T-helper 17 cell (primary cell): Measurements from ENCODE around the gene OR2T8. TPM values are rescaled to one million over a fixed set of nuclear protein-coding genes. Genes with fewer than 3 reads are reported as not detected.

Experiments used
- total RNA-seq, 4 donors: library from RNA in 2 of 4; stranded (reverse) in 2 of 4; gene quantifications; one replicate each; pipeline ENCODE4 v1.2.3 and lab custom pipeline; 2022 to 2026

OR2T8 gene
- total RNA-seq, 2 donors from 2014 or later = 0.30 TPM; not detected in 1

Other genes with a start within 250 kb of the OR2T8 start
- gene OR13G1, start 240.5 kb upstream of the OR2T8 start, total RNA-seq = not detected
- not detected for gene OR6F1, start 203.6 kb upstream of the OR2T8 start, total RNA-seq
- gene OR14K1, start 181.6 kb upstream of the OR2T8 start, total RNA-seq = not detected
- not detected for gene OR14A2, start 172.1 kb upstream of the OR2T8 start, total RNA-seq
- gene OR1C1, start 159.7 kb upstream of the OR2T8 start, total RNA-seq = not detected
- not detected for gene OR14A16, start 96.1 kb upstream of the OR2T8 start, total RNA-seq
- 1 to 10 TPM in 1 of 2 donors, not detected in 1; 1.3 TPM for gene OR11L1, start 78.4 kb upstream of the OR2T8 start, total RNA-seq
- gene TRIM58, start 63.1 kb upstream of the OR2T8 start, total RNA-seq = 10 to 100 TPM in 1 of 2 donors, 1 to 10 TPM in 1; 1.2 to 44.2 TPM
- gene OR2W3, start 24.7 kb upstream of the OR2T8 start, total RNA-seq = 1 to 10 TPM in 1 of 2 donors, under 1 TPM in 1; 0.72 to 6.6 TPM
- gene OR2AJ1, start 4.6 kb downstream of the OR2T8 start, total RNA-seq = under 1 TPM in 1 of 2 donors, not detected in 1; 0.15 TPM
- gene OR2L8, start 28.6 kb downstream of the OR2T8 start, total RNA-seq = under 1 TPM; 0.50 to 0.62 TPM
- gene OR2AK2, start 45.0 kb downstream of the OR2T8 start, total RNA-seq = under 1 TPM in 1 of 2 donors, not detected in 1; 0.37 TPM
- not detected for gene OR2L5, start 93.4 kb downstream of the OR2T8 start, total RNA-seq
- under 1 TPM; 0.21 to 0.22 TPM for gene OR2L2, start 109.8 kb downstream of the OR2T8 start, total RNA-seq
- not detected for gene OR2L3, start 126.6 kb downstream of the OR2T8 start, total RNA-seq
- under 1 TPM in 1 of 2 donors, not detected in 1; 0.21 TPM for gene OR2L13, start 174.9 kb downstream of the OR2T8 start, total RNA-seq
- gene OR2M5, start 224.9 kb downstream of the OR2T8 start, total RNA-seq = not detected